Epithelial cell of proximal tubule (primary cell): Measurements from ENCODE around the gene ERP29. TPM values are rescaled to one million over a fixed set of nuclear protein-coding genes. Genes with fewer than 3 reads are reported as not detected.
"Not testable (repeated sequence)": the region's sequence is repeated elsewhere in the genome, so short reads cannot be mapped to it uniquely, and the experiment has no call there.

Experiments used
- DNase-seq: peaks from one replicate; pipeline ENCODE4 v3.0.0-alpha.2; 2011; ENCODE audit warnings: low read depth
- H3K4me3 ChIP-seq: 2 replicates; pipeline ENCODE4 v1.5.1; 2011; ENCODE audit warnings: low read depth, mild to moderate bottlenecking, low read length
- CTCF ChIP-seq: conservative IDR thresholded peaks from 2 replicates; pipeline ENCODE4 v1.5.1; 2012; ENCODE audit warnings: low read depth, mild to moderate bottlenecking, low read length
- total RNA-seq: library from RNA; depleted of rRNA; stranded (reverse); fragments of >200 nt; gene quantifications from 2 replicates; pipeline ENCODE4 v1.2.3, GENCODE V29; 2015

Gene ERP29
- total RNA-seq, 1 donor from 2014 or later = 67.0 TPM

DNA sequence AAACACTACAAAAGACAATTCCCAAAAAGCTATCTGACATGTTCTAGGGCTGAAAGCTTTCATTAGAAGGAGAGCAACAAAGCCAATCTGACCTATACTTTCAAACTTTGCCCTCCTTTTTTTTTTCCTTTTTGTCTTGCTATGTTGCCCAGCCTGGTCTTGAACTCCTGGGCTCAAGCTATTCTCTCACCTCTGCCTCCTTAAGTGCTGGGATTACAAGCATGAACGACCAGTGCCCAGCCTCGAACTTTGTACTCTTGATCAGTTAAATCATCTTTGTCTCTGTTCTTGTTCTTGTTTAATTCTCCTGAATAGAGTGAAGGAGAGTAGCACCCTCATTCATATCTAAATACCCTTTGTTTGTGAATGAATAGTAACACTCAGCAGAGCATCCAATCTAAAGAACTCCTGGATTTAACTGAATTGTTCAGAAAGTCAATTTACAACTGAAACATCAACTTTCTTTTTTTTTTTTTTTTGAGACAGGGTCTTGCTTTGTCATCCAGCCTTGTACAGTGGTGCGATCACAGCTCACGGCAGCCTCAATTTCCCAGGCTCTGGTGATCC is 22.1 kb downstream of the ERP29 start:
- no peak for TF ChIP-seq CTCF

DNA sequence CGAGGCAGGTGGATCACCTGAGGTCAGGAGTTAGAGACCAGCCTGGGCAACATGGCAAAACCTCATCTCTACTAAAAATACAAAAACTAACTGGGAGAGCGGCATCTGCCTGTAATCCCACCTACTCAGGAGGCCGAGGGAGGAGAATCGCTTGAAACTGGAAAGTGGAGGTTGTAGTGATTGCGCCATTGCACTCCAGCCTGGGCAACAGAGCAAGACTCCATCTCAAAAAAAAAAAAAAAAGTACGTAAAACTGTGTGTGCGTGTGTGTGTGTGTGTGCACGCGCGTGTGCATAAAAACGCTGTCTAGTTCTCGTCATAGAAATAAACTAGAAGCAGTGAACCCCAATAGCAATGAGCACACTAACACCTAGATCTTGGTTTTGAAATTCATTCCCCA is 23.4 kb downstream of the ERP29 start:
- not testable (repeated sequence) for H3K4me3 ChIP-seq, DNase-seq

More for the DNA sequence above, 22.1 kb downstream of the ERP29 start:
- H3K4me3 ChIP-seq = no peak overlapping the region
- DNase-seq = no peak

DNA sequence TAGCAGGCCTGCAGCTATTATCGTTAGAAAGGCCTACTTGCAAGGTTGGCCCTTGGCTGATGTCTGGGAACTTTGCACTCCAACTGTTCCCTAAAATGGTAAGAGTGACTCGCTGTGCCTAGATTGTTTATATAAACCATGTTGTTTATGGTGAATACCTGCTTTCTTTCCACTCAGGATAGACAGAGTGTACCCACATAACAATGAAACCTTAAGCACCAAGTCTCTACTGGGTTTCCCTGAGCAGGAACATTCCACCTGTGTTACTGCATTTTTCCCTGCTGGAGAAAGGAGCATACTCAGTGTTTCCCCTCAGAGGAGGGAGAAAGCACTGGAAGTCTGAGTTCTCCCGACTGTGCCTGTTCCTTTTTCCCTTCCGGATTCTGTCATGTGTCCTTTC is 32.8 kb downstream of the ERP29 start:
- TF ChIP-seq CTCF = no peak
- H3K4me3 ChIP-seq = no peak overlapping the region
- no peak for DNase-seq

DNA sequence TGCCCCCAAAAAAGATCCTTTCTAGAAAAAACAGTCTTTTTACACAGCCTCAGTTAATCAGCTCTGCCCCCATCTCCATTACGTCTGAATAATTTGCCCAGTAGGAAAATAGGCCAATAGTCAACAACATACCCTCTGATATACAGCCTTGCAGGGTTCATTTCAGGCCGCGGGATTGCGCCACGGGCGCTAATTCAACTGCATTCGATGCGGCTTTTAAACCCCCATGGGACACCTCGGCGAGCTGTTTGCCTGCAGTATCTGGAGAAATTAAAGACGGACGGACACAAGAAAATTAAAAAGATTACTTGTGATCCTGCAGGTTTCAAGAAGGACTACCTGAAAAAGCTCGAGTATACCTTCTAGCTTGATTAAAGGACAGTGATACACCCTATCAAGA is 36.1 kb downstream of the ERP29 start:
- DNase-seq = no peak
- no peak overlapping the region for H3K4me3 ChIP-seq
- TF ChIP-seq CTCF = no peak

DNA sequence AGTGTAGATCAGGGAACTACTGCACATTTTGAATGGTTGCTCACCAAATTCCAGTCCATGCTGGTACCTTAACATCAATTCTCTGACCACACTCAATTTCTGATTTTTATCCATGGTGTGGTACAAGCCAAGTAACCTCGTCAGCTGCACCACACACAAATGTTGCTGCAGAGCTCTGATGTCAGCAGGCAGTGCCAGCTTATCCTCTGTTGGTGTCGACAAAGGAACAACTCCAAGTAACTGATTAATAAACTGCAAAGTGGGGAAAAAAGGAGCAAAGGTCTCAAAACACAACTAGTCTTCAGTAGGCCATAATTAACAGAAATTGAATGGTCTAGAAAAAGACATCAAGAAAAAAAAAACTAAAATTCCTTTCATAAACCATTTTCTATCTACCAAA is 47.9 kb downstream of the ERP29 start:
- H3K4me3 ChIP-seq = no peak overlapping the region
- no peak for TF ChIP-seq CTCF
- DNase-seq = no peak

- no peak for TF ChIP-seq CTCF
- no peak for DNase-seq
- no peak overlapping the region for H3K4me3 ChIP-seq
These were observed 50.0 kb downstream of the ERP29 start for GRCh38 chr12:112063273-112063672.

GRCh38 chr12:112066566-112066965 is 53.3 kb downstream of the ERP29 start:
- no peak overlapping the region for H3K4me3 ChIP-seq
- TF ChIP-seq CTCF = no peak
- DNase-seq = no peak

Other genes starting within 250 kb of the ERP29 start
- gene ALDH2, start 246.5 kb upstream of the ERP29 start, total RNA-seq = 19.3 and 25.2 TPM in 2 replicates
- gene MAPKAPK5, start 171.2 kb upstream of the ERP29 start, total RNA-seq = 45.0 and 45.4 TPM in 2 replicates
- gene TMEM116, start 261 bp upstream of the ERP29 start, total RNA-seq = 3.3 and 5.3 TPM in 2 replicates
- 11.8 and 18.7 TPM in 2 replicates for gene NAA25, start 95.4 kb downstream of the ERP29 start, total RNA-seq
- 19.0 and 29.4 TPM in 2 replicates for gene TRAFD1, start 112.1 kb downstream of the ERP29 start, total RNA-seq